H9 (cell line): ENCODE results near the gene AJAP1. TPM values are rescaled to one million over a fixed set of nuclear protein-coding genes. Genes with fewer than 3 reads are reported as not detected.

Experiments used
- DNase-seq: peaks from one replicate; pipeline ENCODE4 v3.0.0-alpha.2; 2017
- H2AFZ ChIP-seq: one replicate; pipeline ENCODE4 v1.6.1; 2013; ENCODE audit warnings: mild to moderate bottlenecking, low read length, control low read depth, moderate library complexity
- H2AK5ac ChIP-seq: 2 replicates; pipeline ENCODE4 v1.6.1; 2013; ENCODE audit warnings: low read length, control low read depth, mixed read lengths; ENCODE audit not compliant: insufficient read length
- H2BK120ac ChIP-seq: one replicate; pipeline ENCODE4 v1.6.1; 2013; ENCODE audit warnings: low read depth, mild to moderate bottlenecking, low read length, control low read depth, inconsistent platforms; ENCODE audit not compliant: poor library complexity, severe bottlenecking
- H2BK12ac ChIP-seq: 2 replicates; pipeline ENCODE4 v1.6.1; 2013; ENCODE audit warnings: low read length, control low read depth, mixed read lengths, low read depth; ENCODE audit not compliant: insufficient read length
- H2BK15ac ChIP-seq: 2 replicates; pipeline ENCODE4 v1.6.1; 2013; ENCODE audit warnings: low read depth, low read length, control low read depth
- H2BK20ac ChIP-seq: one replicate; pipeline ENCODE4 v1.6.1; 2013; ENCODE audit warnings: low read depth, mild to moderate bottlenecking, low read length, control low read depth, inconsistent platforms; ENCODE audit not compliant: poor library complexity, severe bottlenecking
- H2BK5ac ChIP-seq: 2 replicates; pipeline ENCODE4 v1.6.1; 2013; ENCODE audit warnings: low read length, control low read depth, mixed read lengths; ENCODE audit not compliant: insufficient read length
- H3K14ac ChIP-seq: 2 replicates; pipeline ENCODE4 v1.6.1; 2013; ENCODE audit warnings: low read length, control low read depth; ENCODE audit not compliant: insufficient read depth
- H3K18ac ChIP-seq: 2 replicates; pipeline ENCODE4 v1.6.1; 2013; ENCODE audit warnings: low read depth, mild to moderate bottlenecking, mixed read lengths, low read length, control low read depth; ENCODE audit not compliant: insufficient read length
- H3K23ac ChIP-seq: 2 replicates; pipeline ENCODE4 v1.6.1; 2013; ENCODE audit warnings: low read length, control low read depth, mixed read lengths, low read depth; ENCODE audit not compliant: insufficient read length
- H3K23me2 ChIP-seq: 2 replicates; pipeline ENCODE4 v1.6.1; 2013; ENCODE audit warnings: low read depth, mild to moderate bottlenecking, mixed read lengths, low read length, control low read depth; ENCODE audit not compliant: insufficient read length, poor library complexity, severe bottlenecking
- H3K27ac ChIP-seq: 2 replicates; pipeline ENCODE4 v1.5.1; 2013; ENCODE audit warnings: low read length, control low read depth, mixed read lengths, low read depth; ENCODE audit not compliant: insufficient read length
- H3K27me3 ChIP-seq: 2 replicates; pipeline ENCODE4 v1.6.1; 2013; ENCODE audit warnings: low read length, control low read depth, inconsistent platforms; ENCODE audit not compliant: insufficient read depth
- H3K4ac ChIP-seq: 2 replicates; pipeline ENCODE4 v1.6.1; 2013; ENCODE audit warnings: low read depth, mild to moderate bottlenecking, control low read depth, inconsistent platforms, low read length, moderate library complexity
- H3K4me1 ChIP-seq: 2 replicates; pipeline ENCODE4 v1.6.1; 2013; ENCODE audit warnings: low read length, control low read depth, inconsistent platforms; ENCODE audit not compliant: insufficient read depth
- H3K4me2 ChIP-seq: 2 replicates; pipeline ENCODE4 v1.6.1; 2013; ENCODE audit warnings: low read length, control low read depth, mixed read lengths; ENCODE audit not compliant: insufficient read length, insufficient read depth
- H3K56ac ChIP-seq: 2 replicates; pipeline ENCODE4 v1.6.1; 2013; ENCODE audit warnings: low read depth, mild to moderate bottlenecking, mixed read lengths, low read length, control low read depth; ENCODE audit not compliant: insufficient read length
- H3K79me1 ChIP-seq: 2 replicates; pipeline ENCODE4 v1.6.1; 2013; ENCODE audit warnings: low read depth, mild to moderate bottlenecking, moderate library complexity, low read length, control low read depth, inconsistent platforms; ENCODE audit not compliant: insufficient read depth, poor library complexity, severe bottlenecking
- H3K79me2 ChIP-seq: 2 replicates; pipeline ENCODE4 v1.6.1; 2013; ENCODE audit warnings: low read length, control low read depth, inconsistent platforms; ENCODE audit not compliant: insufficient read depth
- H3K9ac ChIP-seq: 2 replicates; pipeline ENCODE4 v1.6.1; 2013; ENCODE audit warnings: low read length, control low read depth, mixed read lengths; ENCODE audit not compliant: insufficient read length; ENCODE audit errors: extremely low read depth
- H3K9me3 ChIP-seq: one replicate; pipeline ENCODE4 v1.6.1; 2013; ENCODE audit warnings: low read depth, low read length, inconsistent platforms; ENCODE audit not compliant: control insufficient read depth
- H3T11ph ChIP-seq: one replicate; pipeline ENCODE4 v1.6.1; 2013; ENCODE audit warnings: mild to moderate bottlenecking, low read length, control low read depth, inconsistent platforms
- H4K20me1 ChIP-seq: one replicate; pipeline ENCODE4 v1.6.1; 2013; ENCODE audit not compliant: control insufficient read depth, insufficient read length, insufficient read depth
- H4K5ac ChIP-seq: 2 replicates; pipeline ENCODE4 v1.6.1; 2013; ENCODE audit warnings: low read depth, mild to moderate bottlenecking, mixed read lengths, low read length, control low read depth; ENCODE audit not compliant: insufficient read length
- H4K8ac ChIP-seq: replicated peaks from 2 replicates; pipeline ENCODE4 v1.6.1; 2013; ENCODE audit warnings: low read length, control low read depth, mixed read lengths, low read depth; ENCODE audit not compliant: insufficient read length
- H4K91ac ChIP-seq: 2 replicates; pipeline ENCODE4 v1.6.1; 2013; ENCODE audit warnings: low read depth, mild to moderate bottlenecking, moderate library complexity, mixed read lengths, low read length, control low read depth; ENCODE audit not compliant: insufficient read length
- H3K27ac Mint-ChIP-seq, 3 experiments: 2 replicates in 2 of 3; 3 replicates in 1 of 3; pipeline ENCODE4 v1.8.0; 2020 to 2021; ENCODE audit warnings: mixed read lengths in 3 of 3, mild to moderate bottlenecking in 1 of 3, moderate library complexity in 1 of 3
- H3K27me3 Mint-ChIP-seq: 2 replicates; pipeline ENCODE4 v1.8.0; 2021; ENCODE audit warnings: low read depth, mild to moderate bottlenecking, moderate library complexity, mixed read lengths
- H3K36me3 Mint-ChIP-seq, 3 experiments: 2 replicates in 2 of 3; 3 replicates in 1 of 3; pipeline ENCODE4 v1.8.0; 2020 to 2021; ENCODE audit warnings: low read depth in 3 of 3, mixed read lengths in 3 of 3; ENCODE audit not compliant: insufficient read depth in 1 of 3
- H3K4me1 Mint-ChIP-seq, 2 experiments: 2 replicates each; pipeline ENCODE4 v1.8.0; 2020; ENCODE audit warnings: mixed read lengths in 2 of 2
- H3K4me3 Mint-ChIP-seq, 2 experiments: 2 replicates in 1 of 2; 3 replicates in 1 of 2; pipeline ENCODE4 v1.8.0; 2020 to 2021; ENCODE audit warnings: mild to moderate bottlenecking in 2 of 2, mixed read lengths in 2 of 2, moderate library complexity in 1 of 2
- H3K9me3 Mint-ChIP-seq, 2 experiments: 2 replicates in 1 of 2; 3 replicates in 1 of 2; pipeline ENCODE4 v1.8.0; 2020; ENCODE audit warnings: mild to moderate bottlenecking in 2 of 2, mixed read lengths in 2 of 2, moderate library complexity in 1 of 2
- CTCF ChIP-seq: fragments of 200-600 bp; sonication (generic); conservative IDR thresholded peaks from 3 replicates; pipeline ENCODE4 v1.8.0; 2021; ENCODE audit warnings: antibody characterized with exemption, mild to moderate bottlenecking
- WGBS: extraction: QIAGEN DNeasy Blood & Tissue Kit; methylation state at CpG from one replicate; pipeline ENCODE4 v1.1.7; 2013; ENCODE audit warnings: missing lambda C conversion rate, low lambda C conversion rate, mixed read lengths; ENCODE audit not compliant: insufficient read length; ENCODE audit errors: extremely low coverage; 5-methylcytosine and 5-hydroxymethylcytosine counted together
- total RNA-seq: library from RNA; stranded (reverse); gene quantifications from 2 replicates; pipeline ENCODE4 v1.2.1, GENCODE V29; 2021

The AJAP1 gene
- total RNA-seq, 1 experiment from 2014 or later: 8.6 TPM

- no peak overlapping the region for H3K56ac ChIP-seq
- no peak overlapping the region for H2AFZ ChIP-seq
- no peak overlapping the region for H3K4me2 ChIP-seq
- no peaks in the 10 kb centered on the region for H3K79me2 ChIP-seq
- Mint-ChIP-seq H3K27me3 (peaks cover 8% of the 10 kb centered on the region), H3K4me1 (peaks cover 22 to 26% of the 10 kb centered on the region in 2 experiments), H3K27ac (peak overlapping the region in 1 of 3 experiments; percentile 23; a peak in 2 of 7 replicates), H3K9me3 (no peaks in the 10 kb centered on the region; a peak in 1 of 5 replicates), H3K4me3 (no peak overlapping the region), H3K36me3 (no peaks in the 10 kb centered on the region; a peak in 2 of 7 replicates)
- H3K27ac ChIP-seq: no peak overlapping the region
- H2BK20ac ChIP-seq: no peak overlapping the region
- no peak overlapping the region for H2BK15ac ChIP-seq
- no CpG with 5 or more reads among the region's 34 CpGs for WGBS
- no peaks in the 10 kb centered on the region for H4K20me1 ChIP-seq
- no peak overlapping the region for H4K91ac ChIP-seq
- no peak overlapping the region for H2BK5ac ChIP-seq
- H2BK12ac ChIP-seq: no peak overlapping the region
- no peaks in the 10 kb centered on the region for H3K9me3 ChIP-seq
- no peak overlapping the region for H3K9ac ChIP-seq
- no peaks in the 10 kb centered on the region for H3K4me1 ChIP-seq
- H3K14ac ChIP-seq: no peak overlapping the region; the same call in 1 of the 2 replicates
- no peak overlapping the region for H3K4ac ChIP-seq
- H3T11ph ChIP-seq: no peak overlapping the region
- H2AK5ac ChIP-seq: no peak overlapping the region
- no peak overlapping the region for H2BK120ac ChIP-seq
- H4K8ac ChIP-seq: no peak overlapping the region
- H3K23me2 ChIP-seq: no peaks in the 10 kb centered on the region
- H4K5ac ChIP-seq: no peak overlapping the region
- no peak overlapping the region for H3K18ac ChIP-seq
- H3K27me3 ChIP-seq: no peaks in the 10 kb centered on the region
- H3K79me1 ChIP-seq: no peaks in the 10 kb centered on the region
- peak; percentile 51 for DNase-seq
- H3K23ac ChIP-seq: no peak overlapping the region
- no peak for TF ChIP-seq CTCF
Measured at GRCh38 chr1:4637616-4638344, 16.6 kb upstream of the AJAP1 start.
